Measurements from ENCODE around the gene RHCE.

Gene RHCE

DNA sequence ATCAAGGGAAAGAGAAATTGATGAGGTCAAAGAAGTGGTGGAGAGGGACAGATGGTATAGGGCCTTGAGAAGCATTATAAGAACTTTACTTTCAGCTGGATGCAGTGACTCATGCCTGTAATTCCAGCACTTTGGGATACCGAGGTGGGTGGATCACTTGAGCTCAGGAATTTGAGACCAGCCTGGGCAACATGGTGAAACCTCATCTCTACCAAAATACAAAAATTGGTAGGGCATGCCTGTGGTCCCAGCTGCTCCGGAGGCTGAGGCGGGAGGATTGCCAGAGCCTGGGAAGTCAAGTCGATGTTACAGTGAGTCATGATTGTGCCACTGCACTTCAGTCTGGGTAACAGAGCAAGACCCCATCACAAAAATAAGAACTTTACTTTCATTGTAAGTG is 76.8 kb downstream of the RHCE start:
- TF ChIP-seq ZNF366 (tag by site-specific recombination; conservative IDR thresholded peaks at IDR 0.05) (no peak), ZNF518A (tag by site-specific recombination; conservative IDR thresholded peaks at IDR 0.05; ENCODE audit: low read depth) (no peak), EGR2 (tag by site-specific recombination; IDR thresholded peaks at IDR 0.05; ENCODE audit: low read depth) (peak; percentile 23; the same call in 1 of the 2 replicates), ZNF600 (tag by site-specific recombination; IDR thresholded peaks at IDR 0.05) (peak; percentile 82), INSM2 (tag by site-specific recombination; IDR thresholded peaks at IDR 0.05) (peak; percentile 79), ZFHX2 (tag by site-specific recombination; conservative IDR thresholded peaks at IDR 0.05) (peak; percentile 68), ZNF629 (tag by site-specific recombination; IDR thresholded peaks at IDR 0.05) (peak; percentile 33; the same call in 1 of the 2 replicates), ZSCAN23 (tag by site-specific recombination; IDR thresholded peaks at IDR 0.05) (no peak)
- ChIA-PET POLR2A (interaction anchor here (1.4 kb wide), 1 partner anchor 97 kb away, joined by 4 read pairs; the partner anchor contains the start of gene RSRP1), CTCF (no interaction called here)
- peaks cover 5% of the 10 kb centered on the region; the same call in 1 of the 2 replicates for H3K4me1 ChIP-seq (ENCODE audit: control insufficient read depth, insufficient read depth, low read length)
- no peaks in the 10 kb centered on the region for H3K9me3 ChIP-seq (ENCODE audit: control insufficient read depth, insufficient read depth, low read depth, low read length)
- peaks cover 47 to 52% of the 10 kb centered on the region in 2 experiments for H3K36me3 ChIP-seq (ENCODE audit: control insufficient read depth in 2 of 2, insufficient read depth in 1 of 2, low read length in 2 of 2)
- no peak overlapping the region for H3K27ac ChIP-seq (ENCODE audit: extremely low read depth, low read depth, low read length)
- H3K4me3 ChIP-seq (ENCODE audit: low read depth, low read length), result no peak overlapping the region

GRCh38 chr1:25342846-25343245 is 77.8 kb downstream of the RHCE start:
- Histone ChIP-seq H3K9me3 (ENCODE audit: control insufficient read depth, insufficient read depth, low read depth, low read length) (no peaks in the 10 kb centered on the region), H3K4me3 (ENCODE audit: low read depth, low read length) (no peak overlapping the region), H3K4me1 (ENCODE audit: control insufficient read depth, insufficient read depth, low read length) (peaks cover 5% of the 10 kb centered on the region; the same call in 1 of the 2 replicates), H3K27ac (ENCODE audit: extremely low read depth, low read depth, low read length) (no peak overlapping the region), H3K36me3 (ENCODE audit: control insufficient read depth in 2 of 2, insufficient read depth in 1 of 2, low read length in 2 of 2) (peaks cover 46 to 47% of the 10 kb centered on the region in 2 experiments)
- ChIA-PET CTCF (interaction anchor here (0.5 to 0.8 kb wide), 4 partner anchors 10 to 870 kb away, joined by 3 to 6 read pairs (median 4); no protein-coding TSS in a partner anchor), POLR2A (interaction anchor here (0.6 to 1.4 kb wide), 3 partner anchors 15 to 111 kb away, joined by 3 to 5 read pairs (median 4); partner anchors contain the start of genes RSRP1 and SYF2)
- TF ChIP-seq ZNF391 (tag by site-specific recombination; IDR thresholded peaks at IDR 0.05; ENCODE audit: borderline replicate concordance, low read depth), result no peak
- no peak for TF ChIP-seq ZNF561 (tag by site-specific recombination; IDR thresholded peaks at IDR 0.05; ENCODE audit: borderline replicate concordance)
- TF ChIP-seq ZNF133 (tag by site-specific recombination; IDR thresholded peaks at IDR 0.05), result no peak
- no peak for TF ChIP-seq ZNF239 (tag by site-specific recombination; IDR thresholded peaks at IDR 0.05)
- TF ChIP-seq SP3 (tag by site-specific recombination; IDR thresholded peaks at IDR 0.05), result no peak
- no peak for TF ChIP-seq ZNF132 (tag by site-specific recombination; IDR thresholded peaks at IDR 0.05; ENCODE audit: borderline replicate concordance)
- no peak for TF ChIP-seq ZNF664 (tag by site-specific recombination; IDR thresholded peaks at IDR 0.05)
- TF ChIP-seq ZNF792 (tag by site-specific recombination; IDR thresholded peaks at IDR 0.05), result no peak
- TF ChIP-seq ZBTB44 (tag by site-specific recombination; IDR thresholded peaks at IDR 0.05), result no peak
- TF ChIP-seq ZNF311 (tag by site-specific recombination; IDR thresholded peaks at IDR 0.05; ENCODE audit: borderline replicate concordance), result no peak
- no peak for TF ChIP-seq RBAK (tag by site-specific recombination; IDR thresholded peaks at IDR 0.05)
- TF ChIP-seq, protein P1, sequence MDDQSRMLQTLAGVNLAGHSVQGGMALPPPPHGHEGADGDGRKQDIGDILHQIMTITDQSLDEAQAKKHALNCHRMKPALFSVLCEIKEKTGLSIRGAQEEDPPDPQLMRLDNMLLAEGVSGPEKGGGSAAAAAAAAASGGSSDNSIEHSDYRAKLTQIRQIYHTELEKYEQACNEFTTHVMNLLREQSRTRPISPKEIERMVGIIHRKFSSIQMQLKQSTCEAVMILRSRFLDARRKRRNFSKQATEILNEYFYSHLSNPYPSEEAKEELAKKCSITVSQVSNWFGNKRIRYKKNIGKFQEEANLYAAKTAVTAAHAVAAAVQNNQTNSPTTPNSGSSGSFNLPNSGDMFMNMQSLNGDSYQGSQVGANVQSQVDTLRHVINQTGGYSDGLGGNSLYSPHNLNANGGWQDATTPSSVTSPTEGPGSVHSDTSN (CRISPR knock-in tag; IDR thresholded peaks at IDR 0.05), result no peak
- no peak for TF ChIP-seq MYNN (tag by site-specific recombination; IDR thresholded peaks at IDR 0.05; ENCODE audit: borderline replicate concordance)
- no peak for TF ChIP-seq ZNF221 (tag by site-specific recombination; IDR thresholded peaks at IDR 0.05; ENCODE audit: borderline replicate concordance)

Measured in HEK293 (cell line).